Prostate gland (tissue), 2 donors: ENCODE data around the gene CCDC167. TPM values are rescaled to one million over a fixed set of nuclear protein-coding genes. Genes with fewer than 3 reads are reported as not detected.

Experiments
- DNase-seq: peaks from one replicate; pipeline ENCODE4 v3.0.0-alpha.2; 2019; ENCODE audit warnings: low spot score
- H3K27ac ChIP-seq, 2 donors: fragments of 200-600 bp; sonication (generic); 2 replicates each; pipeline ENCODE4 v1.5.1; 2017 to 2019
- H3K27me3 ChIP-seq: fragments of 200-600 bp; sonication (generic); replicated peaks from 2 replicates; pipeline ENCODE4 v1.5.1; 2019; ENCODE audit not compliant: insufficient read depth
- H3K36me3 ChIP-seq, 2 donors: fragments of 200-600 bp; sonication (generic); 1 replicate in 1 of 2; 2 replicates in 1 of 2; pipeline versions ENCODE4 v1.5.1 to v1.8.1; 2017 to 2019
- H3K4me1 ChIP-seq: fragments of 200-600 bp; sonication (generic); replicated peaks from 2 replicates; pipeline ENCODE4 v1.5.1; 2019
- H3K4me3 ChIP-seq, 2 donors: fragments of 200-600 bp; sonication (generic); 2 replicates each; pipeline ENCODE4 v1.5.1; 2017 to 2019
- H3K9me3 ChIP-seq: fragments of 200-600 bp; sonication (generic); 2 replicates; pipeline ENCODE4 v1.5.1; 2017
- CTCF ChIP-seq, 4 experiments: fragments of 200-600 bp in 2 of 4; fragments of 450-650 bp in 2 of 4; sonication (generic) in 2 of 4; IDR thresholded peaks; 1 replicate in 3 of 4; 2 replicates in 1 of 4; pipeline ENCODE4 v1.5.1; 2016 to 2019; ENCODE audit warnings: antibody characterized with exemption in 4 of 4, mild to moderate bottlenecking in 2 of 4, moderate library complexity in 2 of 4
- POLR2A ChIP-seq: fragments of 450-650 bp; IDR thresholded peaks from one replicate; pipeline ENCODE4 v1.6.1; 2016; ENCODE audit warnings: antibody characterized with exemption, mild to moderate bottlenecking
- POLR2AphosphoS5 ChIP-seq: sonication (generic); formaldehyde crosslinking; IDR thresholded peaks from one replicate; pipeline ENCODE4 v1.6.1; 2017; ENCODE audit warnings: antibody characterized with exemption
- WGBS: methylation state at CpG from one replicate; pipeline ENCODE4 v1.1.5; 2018; 5-methylcytosine and 5-hydroxymethylcytosine counted together
- intact Hi-C: fragments of 100-400 bp; cut with DNase I; formaldehyde crosslinking; loops from one replicate; pipeline ENCODE4 v1.14.2; 2022
- total RNA-seq, 2 donors: library from RNA; depleted of rRNA; stranded (reverse); fragments of >200 nt; gene quantifications; one replicate each; pipeline ENCODE4 v1.1.0, GENCODE V29; 2016

CCDC167 gene
- 10 to 100 TPM; 46.9 to 54.6 TPM for total RNA-seq

GRCh38 chr6:37499433-37500293, at the start of gene CCDC167:
TSS of gene CCDC167 (minus strand) at chr6:37499893. CDS start at chr6:37499863, 30 bp downstream.
- 1% methylated on average over 38 of the region's 38 CpGs for WGBS
- Histone ChIP-seq H3K27me3 (no peaks in the 10 kb centered on the region), H3K27ac (peak within 1 kb of the TSS; percentile 61 to 69), H3K4me1 (no peaks in the 10 kb centered on the region), H3K36me3 (no peaks in the 10 kb centered on the region), H3K9me3 (no peaks in the 10 kb centered on the region), H3K4me3 (peak within 1 kb of the TSS; percentile 59 to 61)
- intact Hi-C loops, result no loop called here
- TF ChIP-seq POLR2AphosphoS5 (peak; percentile 90), POLR2A (peak; percentile 20), CTCF (IDR thresholded peaks at IDR 0.05) (no peak)
- peak; percentile 86 for DNase-seq

GRCh38 chr6:37549154-37549553, 49.5 kb upstream of the CCDC167 start:
- no peak overlapping the region for H3K27ac ChIP-seq
- H3K36me3 ChIP-seq, result no peaks in the 10 kb centered on the region
- intact Hi-C loops, result no loop called here
- no peaks in the 10 kb centered on the region for H3K27me3 ChIP-seq
- H3K4me1 ChIP-seq, result no peaks in the 10 kb centered on the region
- 76% methylated on average over 7 of the region's 7 CpGs for WGBS
- H3K4me3 ChIP-seq, result no peak overlapping the region
- no peak for DNase-seq
- TF ChIP-seq CTCF (IDR thresholded peaks at IDR 0.05), result no peak
- no peak for TF ChIP-seq POLR2A
- TF ChIP-seq POLR2AphosphoS5, result no peak
- no peaks in the 10 kb centered on the region for H3K9me3 ChIP-seq

GRCh38 chr6:37548067-37548674, 48.5 kb upstream of the CCDC167 start:
- intact Hi-C loops, result no loop called here
- Histone ChIP-seq H3K36me3 (no peaks in the 10 kb centered on the region), H3K4me1 (no peaks in the 10 kb centered on the region), H3K4me3 (no peak overlapping the region), H3K9me3 (no peaks in the 10 kb centered on the region), H3K27me3 (no peaks in the 10 kb centered on the region), H3K27ac (peak overlapping the region in 1 of 2 donors; percentile 23)
- WGBS, result 80% methylated on average over 8 of the region's 8 CpGs
- TF ChIP-seq POLR2AphosphoS5, result no peak
- TF ChIP-seq POLR2A, result no peak
- DNase-seq, result no peak

- DNase-seq, result peak; percentile 72
- H3K27ac ChIP-seq, result peak overlapping the region in 1 of 2 donors; percentile 23
- intact Hi-C loops, result no loop called here
- H3K4me3 ChIP-seq, result no peak overlapping the region
- peak; percentile 54 for TF ChIP-seq POLR2AphosphoS5
- TF ChIP-seq CTCF (IDR thresholded peaks at IDR 0.05), result no peak
- no peak for TF ChIP-seq POLR2A
- no peaks in the 10 kb centered on the region for H3K36me3 ChIP-seq
- 35% methylated on average over 8 of the region's 8 CpGs for WGBS
- H3K9me3 ChIP-seq, result no peaks in the 10 kb centered on the region
- H3K27me3 ChIP-seq, result no peaks in the 10 kb centered on the region
- no peaks in the 10 kb centered on the region for H3K4me1 ChIP-seq
Measured at GRCh38 chr6:37547564-37548061, 47.9 kb upstream of the CCDC167 start.

- H3K27ac ChIP-seq, result no peak overlapping the region
- no peaks in the 10 kb centered on the region for H3K27me3 ChIP-seq
- no peaks in the 10 kb centered on the region for H3K9me3 ChIP-seq
- DNase-seq, result no peak
- intact Hi-C loops, result no loop called here
- no peaks in the 10 kb centered on the region for H3K36me3 ChIP-seq
- H3K4me1 ChIP-seq, result no peaks in the 10 kb centered on the region
- no peak overlapping the region for H3K4me3 ChIP-seq
- 83% methylated on average over 9 of the region's 9 CpGs for WGBS
- TF ChIP-seq POLR2AphosphoS5 (no peak), CTCF (IDR thresholded peaks at IDR 0.05) (no peak), POLR2A (no peak)
Measured at GRCh38 chr6:37546141-37546871, 46.6 kb upstream of the CCDC167 start.
